ENCODE results near the gene GPS1.

The GPS1 gene

DNA sequence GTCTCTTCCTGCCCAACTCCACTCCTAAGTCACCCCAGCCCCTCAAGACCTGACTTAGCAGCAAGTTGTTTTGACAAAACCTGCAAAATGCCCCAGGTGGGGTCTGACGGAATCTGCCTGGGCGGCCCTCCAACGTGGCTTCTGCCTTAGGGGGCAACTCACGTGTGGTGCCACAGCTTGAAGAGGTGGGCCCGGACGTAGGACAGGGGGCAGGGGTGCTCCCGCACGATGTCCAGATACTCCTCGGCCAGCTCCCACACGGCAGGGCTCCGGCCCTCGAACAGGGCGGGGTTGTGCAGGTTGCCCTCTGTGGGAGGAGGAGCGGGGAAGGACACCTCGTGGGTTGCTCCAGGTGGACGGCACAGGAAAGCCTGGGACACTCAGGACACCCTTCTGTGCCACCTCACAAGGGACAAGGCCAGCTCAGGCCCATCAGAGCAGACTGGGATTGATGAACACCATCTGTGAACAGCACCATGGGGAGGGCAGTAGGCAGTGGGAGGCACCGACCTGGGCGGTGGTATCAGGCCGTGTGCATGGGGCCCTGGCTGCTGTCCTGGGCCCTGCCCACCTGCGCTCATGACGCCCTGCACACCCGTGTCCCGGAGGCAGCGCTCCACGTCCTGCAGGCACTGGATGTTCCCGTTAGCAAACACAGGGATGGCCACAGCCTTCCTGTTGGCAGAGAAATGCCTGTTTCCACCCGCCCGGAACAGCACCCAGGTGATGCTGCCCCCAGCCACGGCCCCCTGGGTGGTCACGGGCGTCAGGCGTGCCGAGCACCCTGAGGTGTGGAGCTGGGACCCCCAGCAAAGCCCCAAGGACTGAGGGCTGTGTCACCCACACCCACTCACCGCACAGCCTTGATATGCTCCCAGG, 9.6 kb downstream of the GPS1 start:
- DNase-seq, result no peak

DNA sequence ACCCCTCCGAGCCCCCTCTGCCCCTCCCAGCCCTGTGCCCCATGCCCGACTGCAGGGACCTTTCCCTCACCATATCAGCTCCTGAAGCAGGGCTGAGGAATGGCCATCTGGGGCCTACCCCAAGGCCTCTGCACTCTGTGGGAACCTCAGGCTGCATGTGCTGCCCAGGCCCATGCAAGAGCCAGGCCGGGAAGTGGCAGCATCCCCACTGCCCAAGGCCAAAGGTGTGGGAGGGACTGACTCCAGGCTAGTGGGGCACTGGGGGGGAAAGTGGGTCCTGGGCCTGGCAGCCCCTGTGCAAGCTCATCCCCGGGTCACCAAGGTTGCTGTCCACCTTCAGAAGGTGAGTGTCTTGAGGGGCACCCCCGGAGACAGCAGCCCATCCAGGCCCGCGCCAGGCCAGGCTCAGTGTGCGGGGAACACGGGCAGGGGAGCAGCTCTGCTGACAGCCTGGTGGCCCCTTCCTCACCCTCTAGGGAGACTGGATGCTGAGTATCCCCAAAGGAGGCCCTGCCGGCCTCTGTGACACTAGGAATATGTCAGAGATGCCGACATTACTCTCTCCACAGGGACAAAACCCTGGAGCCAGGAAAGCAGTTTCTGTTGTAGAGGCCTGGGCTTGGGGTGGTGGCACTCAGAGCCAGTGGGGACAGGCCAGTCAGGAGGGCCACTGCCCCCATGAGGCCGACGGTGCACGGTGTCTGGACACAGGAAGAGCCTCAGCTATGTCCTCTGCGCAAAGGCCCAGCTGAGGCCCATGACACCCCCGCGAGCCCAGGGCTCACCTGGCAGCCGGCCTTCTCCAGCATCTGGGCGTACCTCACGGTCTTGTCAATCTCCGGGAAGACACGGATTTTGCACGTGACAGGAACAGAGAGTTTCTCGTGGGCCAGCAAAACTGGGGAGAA, 10.6 kb downstream of the GPS1 start:
- no peak for DNase-seq

DNA sequence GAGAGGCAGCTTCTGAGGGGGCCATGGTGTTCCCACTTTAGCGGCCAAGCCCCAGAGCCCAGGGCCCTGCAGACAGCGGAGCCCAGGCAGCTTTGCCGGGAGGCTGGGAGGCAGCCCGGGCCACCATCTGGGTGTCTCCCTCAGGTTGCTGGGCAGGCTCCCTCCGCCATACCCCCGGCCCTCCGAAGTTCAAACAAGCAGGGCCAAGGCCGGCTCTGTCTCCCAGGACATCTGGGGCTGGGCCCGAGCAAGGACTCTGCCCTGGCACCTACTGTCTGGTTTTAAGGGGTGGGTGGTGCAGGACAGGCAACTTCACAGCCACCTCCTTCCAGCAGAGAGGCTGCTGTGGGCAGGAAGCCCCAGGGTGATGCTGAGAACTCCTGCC, 11.3 kb downstream of the GPS1 start:
- DNase-seq, result no peak

DNA sequence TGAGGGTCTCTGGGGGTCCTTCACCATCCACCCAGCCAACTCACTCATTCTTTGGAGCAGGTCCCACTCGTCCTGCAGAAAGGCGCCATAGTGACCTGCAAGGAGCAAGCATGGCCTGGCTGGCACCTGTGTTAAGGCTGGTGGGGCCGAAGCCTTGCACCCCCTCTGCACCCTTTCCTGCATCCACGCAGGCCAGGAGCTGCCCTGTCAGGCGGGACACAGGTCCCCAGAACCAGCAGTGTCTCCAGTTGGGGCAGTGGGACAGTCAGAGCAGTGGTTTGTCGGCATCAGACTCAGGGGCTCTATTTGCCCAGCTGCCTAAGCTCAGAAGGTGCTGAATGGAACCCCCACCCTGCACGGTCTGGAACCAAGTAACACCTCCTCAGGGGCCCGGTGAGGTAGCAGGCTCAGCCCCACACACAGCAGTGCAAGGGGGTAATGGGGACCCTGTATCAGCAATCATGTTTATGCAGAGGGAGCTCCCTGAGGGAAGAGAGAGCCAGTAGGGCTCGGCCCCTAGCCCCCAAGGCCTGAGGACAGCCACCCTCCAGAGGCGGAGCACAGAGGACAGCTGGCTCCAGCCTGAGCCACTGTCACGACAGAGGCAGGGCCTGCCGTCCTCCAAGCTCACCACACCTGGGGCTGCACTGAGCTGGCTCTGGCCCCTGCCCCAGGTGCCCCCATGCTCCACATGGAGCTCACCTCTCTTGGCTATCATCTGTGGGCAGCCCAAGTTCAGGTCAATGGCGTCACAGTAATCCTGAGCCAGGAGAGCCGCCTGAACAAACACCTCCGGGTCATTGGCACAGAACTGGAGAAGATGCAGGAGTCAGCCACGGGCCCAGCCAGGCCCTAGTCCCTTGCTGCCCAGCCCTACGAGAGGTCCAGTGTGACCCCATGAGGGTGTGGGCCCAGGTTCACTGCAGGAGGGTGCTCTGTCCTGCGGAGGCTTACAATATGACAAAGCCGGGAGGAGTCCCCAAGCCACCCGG, 12.0 kb downstream of the GPS1 start:
- no peak for DNase-seq

DNA sequence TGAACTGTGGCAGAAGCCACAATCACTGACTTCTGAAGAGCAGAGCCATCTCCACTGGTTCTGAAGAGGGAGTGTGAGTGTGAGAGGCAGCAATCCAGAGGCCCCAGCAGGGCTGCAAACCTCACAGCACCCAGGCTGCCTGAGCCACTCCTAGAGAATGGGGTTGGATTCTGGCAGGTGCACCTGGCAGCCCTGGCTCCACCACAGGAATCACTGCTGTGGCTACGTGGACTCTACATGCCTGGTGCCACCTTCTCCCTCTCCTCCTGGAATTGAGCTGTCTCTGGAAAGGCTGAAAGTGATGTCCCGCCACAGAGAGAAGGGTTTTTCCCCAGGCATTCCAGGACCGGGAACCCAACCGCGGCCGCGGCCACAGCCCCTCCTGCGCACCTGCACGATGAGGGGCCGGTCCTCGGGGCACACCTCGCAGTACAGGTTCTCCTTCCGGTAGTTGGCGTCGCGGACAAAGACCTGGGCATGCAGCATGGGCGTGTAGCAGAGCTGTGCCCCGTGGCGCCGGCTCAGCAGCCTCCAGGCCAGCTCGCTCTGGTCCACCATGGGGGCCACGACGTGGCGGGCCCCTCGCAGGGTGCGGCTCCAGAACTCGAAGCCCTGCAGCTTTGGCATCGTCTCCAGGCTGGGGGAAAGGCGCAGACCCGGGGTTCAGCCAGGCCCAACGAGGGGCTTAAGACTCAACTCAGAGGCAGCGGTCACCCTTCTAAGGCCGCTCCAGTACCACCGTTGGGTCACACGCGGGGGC, 12.9 kb downstream of the GPS1 start:
- no peak for DNase-seq

DNA sequence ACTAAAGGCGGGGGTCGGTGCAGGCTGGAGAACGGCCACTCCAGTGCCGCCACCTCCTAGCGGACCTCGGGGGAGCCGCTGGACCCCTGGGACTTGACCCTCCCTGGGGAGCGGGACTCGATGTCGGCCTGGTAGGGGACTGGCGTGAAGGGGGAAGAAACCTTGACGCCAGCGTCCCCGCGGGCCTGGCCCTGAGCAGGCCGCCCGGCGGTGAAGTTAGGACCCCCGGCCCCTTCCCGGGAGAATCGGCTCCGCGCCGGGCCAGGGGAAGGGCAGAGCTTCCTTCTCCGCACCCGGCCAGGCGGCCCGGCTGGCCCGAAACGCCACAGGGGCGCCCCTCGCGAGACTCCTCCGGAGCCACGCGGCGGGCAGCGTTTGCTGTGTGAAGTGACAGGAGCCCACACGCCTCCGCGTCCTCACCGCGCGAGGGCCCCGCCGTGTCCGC, 13.5 kb downstream of the GPS1 start:
- DNase-seq, result no peak

DNA sequence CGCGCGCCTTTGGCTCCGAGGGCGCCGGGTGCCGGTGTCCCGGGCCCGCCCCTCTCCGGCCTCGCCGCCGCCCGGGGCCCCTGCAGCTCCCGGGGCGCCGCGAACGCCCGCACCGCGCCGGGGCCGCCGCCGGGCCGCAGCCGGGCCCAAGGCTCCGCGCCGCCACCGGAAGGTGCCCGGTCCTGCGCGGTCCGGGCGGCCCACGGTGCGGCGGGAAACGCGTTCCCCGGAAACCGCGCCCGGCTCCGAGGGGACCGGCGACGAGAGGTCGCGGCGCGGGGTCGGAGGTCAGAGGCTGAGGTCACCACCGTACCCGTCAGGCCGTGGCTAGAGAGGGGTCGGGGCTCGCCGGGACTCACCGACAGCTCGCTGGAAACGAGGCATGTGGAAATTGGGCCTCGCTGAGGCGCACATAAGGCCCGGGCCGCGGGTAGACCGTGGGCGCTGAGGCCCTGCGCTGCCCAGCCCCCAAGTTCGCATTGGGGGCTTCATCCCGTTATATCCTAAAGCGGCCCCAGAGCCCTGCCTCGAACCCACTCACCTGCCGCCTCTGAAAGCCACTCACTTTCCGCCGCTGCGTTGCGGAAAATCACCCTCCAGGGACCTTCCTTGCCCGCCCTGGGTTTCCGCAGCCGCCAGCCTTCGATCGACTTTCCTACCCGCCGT, 14.1 kb downstream of the GPS1 start, which contains the start of gene DUS1L:
Gene DUS1L (minus strand): TSS at position 167 of the 666 bp plus-strand sequence. CDS start 745 bp downstream, outside the sequence.
- DNase-seq, result no peak

DNA sequence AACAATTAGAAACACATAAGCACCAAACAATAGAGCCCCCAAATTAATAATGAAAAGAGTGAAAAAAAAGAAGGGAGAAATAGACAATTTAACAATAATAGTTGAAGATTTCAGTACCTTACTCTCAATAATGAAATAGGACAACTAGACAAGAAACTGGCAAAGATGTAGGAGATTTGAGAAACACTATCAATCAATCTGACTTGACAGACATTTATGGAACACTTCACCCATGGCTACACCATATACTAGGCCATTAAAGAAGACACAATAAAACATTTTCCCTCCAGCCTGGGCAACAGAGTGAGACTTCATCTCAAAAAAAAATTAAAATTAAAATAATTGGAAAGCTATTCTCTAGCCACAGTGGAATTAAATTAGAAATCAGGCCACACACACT, 18.9 kb downstream of the GPS1 start:
- no peak for DNase-seq

DNA sequence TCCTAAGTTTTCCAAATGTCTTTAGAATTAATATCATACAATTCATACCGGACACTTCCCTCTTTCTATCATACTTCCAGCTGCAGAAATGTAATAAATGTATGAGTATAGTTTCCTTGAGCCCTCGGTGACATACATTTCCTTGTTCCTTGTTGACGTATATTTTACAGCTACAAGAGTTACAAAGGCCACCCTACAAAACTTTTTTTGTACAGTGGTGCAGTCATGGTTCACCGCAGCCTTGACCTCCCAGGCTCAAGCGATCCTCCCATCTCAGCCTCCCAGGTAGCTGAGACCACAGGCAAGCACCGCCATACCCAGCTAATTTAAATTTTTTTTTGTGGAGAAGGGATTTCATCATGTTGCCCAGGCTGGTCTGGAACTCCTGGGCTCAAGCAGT, 21.1 kb downstream of the GPS1 start:
- no peak for DNase-seq

DNA sequence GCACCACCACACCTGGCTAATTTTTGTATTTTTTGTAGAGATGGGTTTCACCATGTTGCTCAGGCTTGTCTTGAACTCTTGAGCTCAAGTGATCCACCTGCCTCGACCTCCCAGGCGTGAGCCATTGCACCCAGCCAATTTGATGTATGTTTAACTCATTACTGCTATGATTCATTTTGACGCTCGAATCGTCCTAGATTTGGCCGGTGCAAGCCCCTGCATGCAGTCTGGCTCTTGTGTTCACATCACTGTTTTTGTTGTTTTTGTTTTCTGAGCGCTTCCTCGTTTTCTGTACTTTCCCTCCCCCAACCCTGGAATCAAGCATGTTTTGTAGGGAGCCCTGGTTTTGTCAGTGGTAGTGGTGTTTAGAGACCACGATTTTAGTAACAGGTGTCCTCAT, 21.7 kb downstream of the GPS1 start:
- DNase-seq, result no peak

DNA sequence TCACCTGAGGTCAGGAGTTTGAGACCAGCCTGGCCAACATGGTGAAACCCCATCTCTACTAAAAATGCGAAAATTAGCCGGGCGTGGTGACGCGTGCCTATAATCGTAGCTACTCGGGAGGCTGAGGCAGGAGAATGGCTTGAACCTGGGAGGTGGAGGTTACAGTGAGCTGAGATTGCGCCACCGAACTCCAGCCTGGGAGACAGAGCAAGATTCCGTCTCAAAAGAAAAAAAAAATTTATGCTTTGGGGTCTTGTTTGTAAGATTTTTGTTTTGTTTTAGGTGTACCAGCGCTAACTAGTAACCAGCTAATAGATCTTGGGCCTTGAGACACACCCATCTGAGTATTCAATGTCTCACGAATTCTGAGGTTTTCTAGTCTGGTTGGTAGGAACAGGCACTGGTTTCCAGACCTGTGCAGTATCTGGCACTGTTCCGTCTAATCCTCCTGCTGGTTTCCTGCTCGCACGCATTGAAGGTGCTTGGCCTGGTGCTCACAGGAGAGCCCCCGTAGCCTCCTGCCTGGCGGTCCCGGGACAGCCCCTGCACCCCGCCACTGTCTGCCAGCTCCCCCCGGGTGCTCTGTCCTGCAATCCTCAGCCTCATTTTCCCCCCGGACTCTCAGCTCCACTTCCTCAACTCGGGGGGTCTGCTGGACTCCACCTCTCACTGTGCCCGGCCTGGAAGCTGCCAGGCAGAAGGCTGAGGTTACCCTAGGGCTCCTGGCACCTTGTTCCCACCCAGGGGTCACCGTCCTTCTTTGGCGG, 24.5 kb downstream of the GPS1 start:
- no peak for DNase-seq

DNA sequence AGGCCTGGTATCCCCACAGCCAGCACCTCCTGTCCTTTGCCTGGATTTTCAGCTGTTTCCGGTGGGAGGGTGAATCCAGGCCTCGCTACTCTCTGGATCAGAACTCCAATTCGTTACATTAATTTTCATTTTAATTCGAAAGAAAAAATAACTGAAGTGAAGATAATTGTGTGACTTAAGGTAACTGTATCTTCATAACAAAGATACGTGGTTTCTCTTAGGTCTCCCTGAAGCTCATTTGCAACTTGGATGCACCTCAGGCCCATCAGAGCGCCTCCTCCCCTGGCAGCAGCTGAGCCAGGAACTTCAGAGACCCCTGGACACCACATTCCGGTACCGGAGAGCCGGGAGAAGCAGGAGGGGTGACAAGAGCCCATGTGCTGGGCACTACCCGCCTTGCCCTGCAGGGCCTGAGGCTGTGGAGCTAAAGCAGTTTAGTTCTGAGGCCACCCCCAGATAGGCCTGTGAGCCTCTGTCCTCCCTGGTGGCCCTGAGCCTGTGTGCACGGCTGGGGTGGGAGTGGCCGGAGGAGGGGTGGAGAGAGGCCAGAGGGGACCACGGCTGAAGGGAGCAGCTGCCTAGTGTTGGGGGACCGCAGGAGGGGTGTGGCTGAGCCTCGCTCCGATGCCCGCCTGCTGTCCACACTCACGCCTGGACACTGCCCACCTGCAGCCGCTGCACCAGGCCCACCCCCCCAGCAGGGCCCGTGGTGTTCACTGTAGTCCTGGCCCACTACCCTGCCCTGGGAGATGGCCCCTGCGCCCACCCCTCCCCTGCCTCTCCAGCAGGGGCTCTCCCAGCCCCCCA, 25.3 kb downstream of the GPS1 start:
- DNase-seq, result no peak

DNA sequence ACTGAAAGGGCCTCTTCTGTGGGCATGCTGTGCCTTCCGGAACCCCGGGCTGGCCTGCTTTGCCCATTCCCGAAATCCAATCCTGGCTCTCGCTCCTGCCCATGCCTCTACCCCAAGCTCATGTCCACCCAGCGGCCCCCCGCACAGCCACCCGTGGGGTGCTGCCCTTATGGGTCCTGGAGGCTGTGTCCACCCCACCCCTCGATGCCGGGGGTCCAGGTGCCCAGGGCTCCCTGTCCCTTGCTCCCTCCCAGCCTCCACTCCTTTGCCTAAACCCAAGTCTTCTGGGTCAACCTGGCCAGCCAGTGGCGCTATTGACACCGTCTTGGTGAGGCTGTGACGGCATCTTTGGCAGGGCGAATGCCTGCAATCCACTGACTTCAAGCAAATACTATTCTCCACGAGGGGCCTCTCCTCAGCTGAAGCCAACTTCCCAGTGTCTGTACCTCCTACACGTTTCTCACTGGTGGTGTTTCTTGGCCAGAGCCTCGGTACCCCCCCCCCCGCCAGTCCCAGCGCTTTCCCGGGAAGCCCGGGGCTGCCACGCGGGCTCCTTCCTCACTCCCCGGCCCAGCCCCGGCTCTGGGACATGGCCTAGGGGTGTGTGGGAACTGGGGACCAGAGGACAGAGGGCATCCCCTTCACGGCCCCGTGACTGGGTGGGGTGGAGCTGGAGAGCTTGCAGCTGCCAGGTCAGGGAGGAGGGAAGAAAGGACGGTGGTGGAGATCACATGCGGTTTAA, 26.1 kb downstream of the GPS1 start:
- no peak for DNase-seq

DNA sequence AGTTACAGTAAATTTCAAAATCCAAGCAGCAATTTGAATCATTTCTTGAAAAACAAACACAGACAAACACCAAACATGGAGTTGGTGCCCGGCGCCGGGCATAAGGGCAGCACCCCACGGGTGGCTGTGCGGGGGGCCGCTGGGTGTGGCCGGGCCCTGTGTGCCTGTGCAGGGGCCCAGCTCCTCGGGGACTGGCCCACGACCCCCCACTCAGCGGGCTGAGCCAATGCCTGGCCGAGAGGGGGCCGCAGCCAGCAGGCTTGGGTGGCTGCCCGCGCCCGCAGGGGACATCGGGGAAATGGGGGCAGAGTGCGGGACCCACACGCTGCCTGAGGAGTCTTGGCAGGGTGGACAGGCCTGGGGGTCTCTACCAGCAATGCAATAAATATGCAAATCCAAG, 26.7 kb downstream of the GPS1 start:
- no peak for DNase-seq

DNA sequence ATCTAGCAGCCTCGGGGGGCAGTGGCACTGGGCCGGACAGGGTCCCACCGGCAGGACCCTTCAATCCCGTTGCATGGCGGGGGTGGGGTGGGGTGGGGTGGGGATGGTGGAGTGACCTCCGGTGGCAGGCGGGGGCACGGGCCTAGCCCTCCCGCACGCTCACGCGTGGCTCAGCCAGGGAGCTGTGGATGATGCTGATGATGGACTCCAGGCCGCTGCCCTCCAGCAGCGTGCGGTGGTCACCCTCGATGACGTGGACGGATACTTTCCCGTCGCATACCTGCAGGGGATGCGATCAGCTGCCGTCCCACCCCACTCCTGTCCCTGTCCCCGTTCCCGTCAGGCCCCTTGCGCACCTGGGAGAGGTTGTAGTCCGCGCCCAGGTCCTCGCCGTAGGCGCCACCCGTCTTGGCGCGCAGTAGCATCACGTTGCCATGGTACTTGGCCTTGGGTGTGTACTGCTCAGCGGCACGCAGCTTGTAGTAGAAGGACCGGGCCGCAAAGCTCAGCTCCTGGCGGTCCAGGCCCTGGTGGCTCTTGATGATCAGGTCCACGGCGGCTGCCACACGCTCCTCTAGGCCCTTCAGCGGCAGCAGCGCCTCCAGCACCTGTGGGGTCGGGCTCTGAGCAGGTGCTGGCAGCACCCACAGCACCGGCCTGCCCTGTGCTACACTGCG, 27.4 kb downstream of the GPS1 start:
- DNase-seq, result no peak

DNA sequence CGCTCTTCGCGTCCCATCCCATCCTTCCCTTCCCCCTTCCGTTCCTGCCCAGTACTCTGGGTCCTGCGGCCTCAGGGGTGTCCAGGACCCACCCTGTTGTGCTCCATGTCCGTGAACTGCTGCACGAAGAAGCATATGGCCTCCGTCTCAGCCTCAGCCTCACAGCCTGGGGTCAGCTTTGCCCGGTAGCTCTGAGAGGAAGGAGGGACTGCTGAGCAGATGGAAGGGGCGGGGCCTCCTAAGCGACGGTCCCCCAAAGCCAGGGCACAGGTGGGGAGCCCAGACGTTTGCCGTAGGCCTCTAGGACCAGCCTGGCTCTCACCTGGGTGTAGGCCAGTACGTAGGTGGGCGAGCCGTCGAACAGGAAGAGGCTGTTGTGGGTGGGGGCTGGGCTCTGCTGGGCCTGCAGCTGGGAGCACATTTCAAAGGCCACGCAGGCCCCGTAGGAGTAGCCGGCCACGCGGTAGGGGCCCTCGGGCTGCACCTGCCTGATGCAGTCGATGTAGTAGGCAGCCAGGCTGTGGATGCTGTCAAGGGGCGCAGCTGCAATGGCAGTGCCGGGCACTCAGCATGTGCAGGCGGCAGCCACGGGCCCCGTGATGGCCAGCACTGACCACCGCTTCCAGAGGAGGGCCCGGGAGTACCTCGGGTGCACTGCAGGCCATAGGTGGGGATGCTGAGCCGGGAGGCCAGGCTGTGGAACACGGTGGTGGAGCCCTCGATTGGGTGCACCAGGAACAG, 28.5 kb downstream of the GPS1 start:
- DNase-seq, result no peak

DNA sequence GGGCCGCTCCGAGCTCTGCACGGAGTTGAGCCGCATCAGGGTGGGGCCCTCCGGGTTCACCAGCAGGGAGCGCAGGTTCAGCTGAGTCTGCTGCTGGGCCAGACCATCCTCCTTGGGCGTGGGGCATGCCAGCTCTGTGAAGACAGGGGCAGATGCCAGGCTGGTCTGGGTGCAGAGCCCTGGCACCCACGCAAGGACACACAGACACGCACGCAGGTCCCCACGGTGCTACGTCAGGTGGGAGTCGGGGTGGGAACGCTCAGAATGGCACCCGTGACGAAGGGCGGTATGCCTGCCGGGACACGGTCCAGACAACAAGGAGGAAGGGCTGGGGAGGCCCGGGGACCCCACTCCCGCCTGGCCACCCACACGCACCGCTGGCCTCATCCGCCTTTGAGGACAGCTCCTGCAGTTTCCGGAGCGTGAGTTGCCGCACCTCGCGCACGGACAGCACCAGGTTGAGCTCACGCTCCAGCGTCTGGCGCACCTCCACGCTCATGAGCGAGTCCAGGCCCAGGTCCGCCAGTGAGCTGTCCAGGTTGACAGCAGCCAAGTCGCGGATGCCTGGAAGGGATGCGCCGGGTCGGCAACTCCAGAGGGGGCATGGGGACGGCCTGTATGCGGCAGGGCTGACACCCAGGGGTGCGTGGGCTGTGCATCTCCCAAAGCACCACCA, 29.2 kb downstream of the GPS1 start:
- no peak for DNase-seq

All from SHP77 treated with DMSO at 0.1 percent for 48 hours (cell line).